ENCODE data around the gene C1orf35. TPM values are rescaled to one million over a fixed set of nuclear protein-coding genes. Genes with fewer than 3 reads are reported as not detected.

C1orf35 gene
- total RNA-seq, 4 donors from 2014 or later: 2.8 to 19.2 (median 9.3) TPM

- no peak for TF ChIP-seq CTCF (IDR thresholded peaks at IDR 0.05; ENCODE audit: low read depth)
These were observed 22.1 kb upstream of the C1orf35 start for GRCh38 chr1:228125185-228125584.

DNA sequence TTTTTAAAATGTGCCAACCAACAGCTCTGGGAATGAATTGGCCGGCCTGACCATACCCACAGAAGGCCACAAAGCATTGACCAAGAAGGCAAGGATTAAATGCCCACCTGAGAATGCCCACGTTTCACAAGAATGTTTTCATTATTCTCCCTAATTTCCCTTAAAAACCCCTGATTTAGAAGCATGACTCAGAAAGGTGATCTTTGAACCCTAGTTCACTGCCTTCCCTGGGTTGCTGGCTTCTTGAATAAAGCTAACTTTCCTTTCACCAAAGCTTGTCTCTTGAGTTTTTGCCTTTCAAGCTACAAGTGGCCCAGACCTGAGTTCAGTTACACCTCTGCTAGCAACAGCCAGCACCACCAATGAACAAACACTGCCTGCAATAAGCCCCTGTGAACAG lies 20.4 kb upstream of the C1orf35 start:
- TF ChIP-seq CTCF (IDR thresholded peaks at IDR 0.05; ENCODE audit: low read depth): no peak

DNA sequence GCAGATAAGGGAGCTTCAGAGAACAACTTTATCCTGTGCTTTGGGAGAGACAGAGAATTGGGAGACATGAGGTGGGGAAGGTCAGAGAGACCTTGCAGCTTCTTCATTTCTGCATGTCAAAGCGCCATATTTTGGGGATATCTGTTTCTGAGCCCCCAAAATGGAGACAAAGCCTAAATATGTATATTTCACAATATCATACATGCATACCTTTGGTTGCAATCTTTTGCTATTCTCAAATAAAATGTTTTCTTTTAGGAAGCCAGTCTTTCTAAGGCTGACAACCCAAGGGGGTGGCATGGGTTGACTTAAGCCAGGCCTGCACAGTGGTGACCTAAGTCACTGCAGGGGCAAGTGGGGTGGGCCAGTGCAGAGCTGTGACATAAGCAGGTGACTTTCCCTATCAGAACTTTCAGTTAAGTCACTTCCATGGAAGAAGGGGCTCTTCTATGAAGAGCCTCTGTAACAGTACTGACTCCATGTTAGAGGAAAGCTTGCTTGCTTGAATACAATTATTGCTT lies 19.9 kb upstream of the C1orf35 start:
- no peak for TF ChIP-seq CTCF (IDR thresholded peaks at IDR 0.05; ENCODE audit: low read depth)

DNA sequence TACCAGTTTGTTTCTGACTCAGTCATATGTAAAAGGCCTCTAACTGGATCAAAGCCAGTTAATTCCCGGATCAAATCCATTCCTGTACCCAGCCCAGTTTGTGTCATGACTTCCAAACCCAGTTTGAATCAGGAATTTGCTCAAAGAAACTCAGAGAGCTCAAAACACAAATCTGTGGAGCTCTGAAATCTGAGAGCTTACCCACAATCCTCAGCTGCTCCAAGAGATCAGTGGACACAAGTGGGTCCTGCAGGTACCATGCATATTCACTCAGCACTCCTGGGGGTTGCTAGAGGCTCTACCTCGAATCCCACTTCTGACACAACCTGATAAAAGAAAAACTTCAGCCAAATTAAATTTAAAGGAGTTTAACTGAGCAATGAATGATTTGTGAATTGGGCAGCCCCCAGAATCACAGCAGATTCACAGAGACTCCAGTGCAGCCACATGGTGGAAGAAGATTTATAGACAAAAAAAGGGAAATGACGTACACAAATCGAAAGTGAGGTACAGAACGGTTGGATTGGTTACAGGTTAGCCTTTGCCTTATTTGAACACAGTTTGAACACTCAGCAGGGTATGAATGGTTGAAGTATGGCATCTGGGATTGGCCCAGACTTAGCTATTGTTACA lies 17.8 kb upstream of the C1orf35 start:
- TF ChIP-seq CTCF (IDR thresholded peaks at IDR 0.05; ENCODE audit: low read depth): no peak

- TF ChIP-seq CTCF (IDR thresholded peaks at IDR 0.05; ENCODE audit: low read depth): no peak
These were observed 17.2 kb upstream of the C1orf35 start for GRCh38 chr1:228120351-228120750.

GRCh38 chr1:228118040-228118439 lies 14.9 kb upstream of the C1orf35 start:
- no peak for TF ChIP-seq CTCF (IDR thresholded peaks at IDR 0.05; ENCODE audit: low read depth)

DNA sequence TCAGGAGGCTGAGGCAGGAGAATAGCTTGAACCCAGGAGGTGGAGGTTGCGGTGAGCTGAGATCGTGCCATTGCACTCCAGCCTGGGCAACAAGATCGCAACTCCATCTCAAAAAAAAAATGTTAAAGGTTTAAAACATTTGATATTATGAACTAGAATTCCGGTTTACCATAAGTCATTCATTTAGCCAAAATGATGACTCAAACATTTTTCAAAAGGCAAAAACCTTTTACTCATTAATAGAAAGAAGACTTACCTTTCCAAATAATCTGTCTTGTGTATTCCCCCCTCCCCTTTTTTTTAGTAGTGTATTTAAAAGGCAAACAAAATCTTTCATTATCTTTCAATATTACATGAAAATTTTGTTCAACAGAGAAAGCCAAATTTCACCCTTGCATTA lies 14.2 kb upstream of the C1orf35 start:
- no peak for TF ChIP-seq CTCF (IDR thresholded peaks at IDR 0.05; ENCODE audit: low read depth)

All from subcutaneous adipose tissue (tissue), 4 donors.